IPS DF 4.7 (cell line): ENCODE results near the gene NLGN4X.

Source experiments
- DNase-seq: peaks from one replicate; pipeline ENCODE4 v3.0.0-alpha.2; 2013; ENCODE audit warnings: low spot score; ENCODE audit errors: extremely low read depth

NLGN4X gene

GRCh38 chrX:6159468-6159867 lies 69.2 kb downstream of the NLGN4X start:
- no peak for DNase-seq

- DNase-seq: no peak
These were observed 76.7 kb downstream of the NLGN4X start for GRCh38 chrX:6151971-6152370.

GRCh38 chrX:6149060-6149872 lies 79.4 kb downstream of the NLGN4X start:
- DNase-seq: no peak

GRCh38 chrX:6134255-6134654 lies 94.4 kb downstream of the NLGN4X start:
- no peak for DNase-seq

GRCh38 chrX:6132970-6133369 lies 95.7 kb downstream of the NLGN4X start:
- no peak for DNase-seq

- no peak for DNase-seq
These were observed 97.4 kb downstream of the NLGN4X start for GRCh38 chrX:6131287-6131686.

- DNase-seq: no peak
These were observed 99.5 kb downstream of the NLGN4X start for GRCh38 chrX:6129195-6129594.

- no peak for DNase-seq
These were observed 108.3 kb downstream of the NLGN4X start for GRCh38 chrX:6120329-6120728.

- no peak for DNase-seq
These were observed 133.2 kb downstream of the NLGN4X start for GRCh38 chrX:6095469-6095868.

- DNase-seq: no peak
These were observed 154.1 kb downstream of the NLGN4X start for GRCh38 chrX:6074532-6074931.

GRCh38 chrX:6071731-6072130 lies 156.9 kb downstream of the NLGN4X start:
- DNase-seq: no peak

- DNase-seq: no peak
These were observed 161.1 kb downstream of the NLGN4X start for GRCh38 chrX:6067600-6067999.

- DNase-seq: no peak
These were observed 175.5 kb downstream of the NLGN4X start for GRCh38 chrX:6053141-6053540.

- DNase-seq: no peak
These were observed 176.4 kb downstream of the NLGN4X start for GRCh38 chrX:6052111-6052745.

GRCh38 chrX:6049132-6049531 lies 179.5 kb downstream of the NLGN4X start:
- DNase-seq: no peak

- no peak for DNase-seq
These were observed 187.0 kb downstream of the NLGN4X start for GRCh38 chrX:6041630-6042029.

- DNase-seq: no peak
These were observed 199.7 kb downstream of the NLGN4X start for GRCh38 chrX:6029014-6029413.

GRCh38 chrX:6026980-6027379 lies 201.7 kb downstream of the NLGN4X start:
- DNase-seq: no peak

- DNase-seq: no peak
These were observed 202.2 kb downstream of the NLGN4X start for GRCh38 chrX:6026429-6026828.

GRCh38 chrX:6024204-6024603 lies 204.5 kb downstream of the NLGN4X start:
- DNase-seq: no peak

GRCh38 chrX:6021316-6022091 lies 207.2 kb downstream of the NLGN4X start:
- DNase-seq: no peak

- DNase-seq: no peak
These were observed 209.6 kb downstream of the NLGN4X start for GRCh38 chrX:6019076-6019475.
